ENCODE measurements around the gene CPN1.

CPN1 gene

GRCh38 chr10:100075426-100076220 lies 6.0 kb downstream of the CPN1 start:
- no peak overlapping the region for H3K4me2 ChIP-seq (ENCODE audit: low read length)
- H3K27me3 ChIP-seq (ENCODE audit: control insufficient read depth, insufficient read depth, low read length), result peaks cover 24% of the 10 kb centered on the region
- H3K36me3 ChIP-seq (ENCODE audit: insufficient read depth, low read length), result no peaks in the 10 kb centered on the region
- no peak overlapping the region for H3K9ac ChIP-seq (ENCODE audit: low read depth, low read length)
- H3K4me1 ChIP-seq (ENCODE audit: control insufficient read depth, insufficient read depth, low read length), result no peaks in the 10 kb centered on the region
- no peaks in the 10 kb centered on the region for H3K9me3 ChIP-seq (replicated peaks; ENCODE audit: low read length)
- no peak overlapping the region for H3K4me3 ChIP-seq (ENCODE audit: low read length)

GRCh38 chr10:100072514-100072913 lies 9.2 kb downstream of the CPN1 start:
- no peaks in the 10 kb centered on the region for H3K4me1 ChIP-seq (ENCODE audit: control insufficient read depth, insufficient read depth, low read length)
- peaks cover 13% of the 10 kb centered on the region for H3K27me3 ChIP-seq (ENCODE audit: control insufficient read depth, insufficient read depth, low read length)
- no peak overlapping the region for H3K4me3 ChIP-seq (ENCODE audit: low read length)

GRCh38 chr10:100071529-100071928 lies 10.1 kb downstream of the CPN1 start:
- Histone ChIP-seq H3K4me2 (ENCODE audit: low read length) (no peak overlapping the region), H3K9ac (ENCODE audit: low read depth, low read length) (no peak overlapping the region), H3K36me3 (ENCODE audit: insufficient read depth, low read length) (no peaks in the 10 kb centered on the region), H3K27me3 (ENCODE audit: control insufficient read depth, insufficient read depth, low read length) (peaks cover 14% of the 10 kb centered on the region), H3K4me1 (ENCODE audit: control insufficient read depth, insufficient read depth, low read length) (no peaks in the 10 kb centered on the region), H3K9me3 (replicated peaks; ENCODE audit: low read length) (no peaks in the 10 kb centered on the region), H3K4me3 (ENCODE audit: low read length) (no peak overlapping the region)

More at GRCh38 chr10:100072514-100072913, 9.2 kb downstream of the CPN1 start:
- no peak overlapping the region for H3K9ac ChIP-seq (ENCODE audit: low read depth, low read length)
- no peaks in the 10 kb centered on the region for H3K9me3 ChIP-seq (replicated peaks; ENCODE audit: low read length)
- H3K4me2 ChIP-seq (ENCODE audit: low read length), result no peak overlapping the region
- no peaks in the 10 kb centered on the region for H3K36me3 ChIP-seq (ENCODE audit: insufficient read depth, low read length)

GRCh38 chr10:100067466-100067865 lies 14.2 kb downstream of the CPN1 start:
- no peaks in the 10 kb centered on the region for H3K4me1 ChIP-seq (ENCODE audit: control insufficient read depth, insufficient read depth, low read length)
- no peak overlapping the region for H3K4me3 ChIP-seq (ENCODE audit: low read length)
- H3K9me3 ChIP-seq (replicated peaks; ENCODE audit: low read length), result no peaks in the 10 kb centered on the region
- H3K4me2 ChIP-seq (ENCODE audit: low read length), result no peak overlapping the region
- no peaks in the 10 kb centered on the region for H3K36me3 ChIP-seq (ENCODE audit: insufficient read depth, low read length)
- peaks cover 11% of the 10 kb centered on the region for H3K27me3 ChIP-seq (ENCODE audit: control insufficient read depth, insufficient read depth, low read length)
- no peak overlapping the region for H3K9ac ChIP-seq (ENCODE audit: low read depth, low read length)

GRCh38 chr10:100065084-100065660 lies 16.5 kb downstream of the CPN1 start:
- Histone ChIP-seq H3K9me3 (replicated peaks; ENCODE audit: low read length) (no peaks in the 10 kb centered on the region), H3K4me1 (ENCODE audit: control insufficient read depth, insufficient read depth, low read length) (no peaks in the 10 kb centered on the region), H3K9ac (ENCODE audit: low read depth, low read length) (no peak overlapping the region), H3K36me3 (ENCODE audit: insufficient read depth, low read length) (no peaks in the 10 kb centered on the region), H3K27me3 (ENCODE audit: control insufficient read depth, insufficient read depth, low read length) (peaks cover 14% of the 10 kb centered on the region), H3K4me2 (ENCODE audit: low read length) (no peak overlapping the region), H3K4me3 (ENCODE audit: low read length) (no peak overlapping the region)

GRCh38 chr10:100061401-100061800 lies 20.3 kb downstream of the CPN1 start:
- H3K4me3 ChIP-seq (ENCODE audit: low read length), result no peak overlapping the region
- no peak overlapping the region for H3K9ac ChIP-seq (ENCODE audit: low read depth, low read length)
- no peaks in the 10 kb centered on the region for H3K4me1 ChIP-seq (ENCODE audit: control insufficient read depth, insufficient read depth, low read length)
- no peak overlapping the region for H3K4me2 ChIP-seq (ENCODE audit: low read length)
- H3K27me3 ChIP-seq (ENCODE audit: control insufficient read depth, insufficient read depth, low read length), result peaks cover 18% of the 10 kb centered on the region
- H3K9me3 ChIP-seq (replicated peaks; ENCODE audit: low read length), result no peaks in the 10 kb centered on the region
- no peaks in the 10 kb centered on the region for H3K36me3 ChIP-seq (ENCODE audit: insufficient read depth, low read length)

- Histone ChIP-seq H3K36me3 (ENCODE audit: insufficient read depth, low read length) (no peaks in the 10 kb centered on the region), H3K4me3 (ENCODE audit: low read length) (no peak overlapping the region), H3K4me1 (ENCODE audit: control insufficient read depth, insufficient read depth, low read length) (no peaks in the 10 kb centered on the region), H3K4me2 (ENCODE audit: low read length) (no peak overlapping the region), H3K9ac (ENCODE audit: low read depth, low read length) (no peak overlapping the region), H3K27me3 (ENCODE audit: control insufficient read depth, insufficient read depth, low read length) (peaks cover 26% of the 10 kb centered on the region), H3K9me3 (replicated peaks; ENCODE audit: low read length) (no peaks in the 10 kb centered on the region)
Measured at GRCh38 chr10:100057948-100058347, 23.7 kb downstream of the CPN1 start.

GRCh38 chr10:100053686-100054460 lies 27.8 kb downstream of the CPN1 start:
- peaks cover 26% of the 10 kb centered on the region for H3K27me3 ChIP-seq (ENCODE audit: control insufficient read depth, insufficient read depth, low read length)
- H3K36me3 ChIP-seq (ENCODE audit: insufficient read depth, low read length), result no peaks in the 10 kb centered on the region
- H3K4me2 ChIP-seq (ENCODE audit: low read length), result no peak overlapping the region
- no peak overlapping the region for H3K4me3 ChIP-seq (ENCODE audit: low read length)
- H3K9me3 ChIP-seq (replicated peaks; ENCODE audit: low read length), result no peaks in the 10 kb centered on the region
- no peaks in the 10 kb centered on the region for H3K4me1 ChIP-seq (ENCODE audit: control insufficient read depth, insufficient read depth, low read length)
- H3K9ac ChIP-seq (ENCODE audit: low read depth, low read length), result no peak overlapping the region

GRCh38 chr10:100046021-100046486 lies 35.6 kb downstream of the CPN1 start:
- no peak overlapping the region for H3K4me2 ChIP-seq (ENCODE audit: low read length)
- peak overlapping the region; percentile 33 for H3K9ac ChIP-seq (ENCODE audit: low read depth, low read length)
- no peaks in the 10 kb centered on the region for H3K9me3 ChIP-seq (replicated peaks; ENCODE audit: low read length)
- H3K27me3 ChIP-seq (ENCODE audit: control insufficient read depth, insufficient read depth, low read length), result no peaks in the 10 kb centered on the region
- H3K36me3 ChIP-seq (ENCODE audit: insufficient read depth, low read length), result no peaks in the 10 kb centered on the region
- no peak overlapping the region for H3K4me3 ChIP-seq (ENCODE audit: low read length)
- H3K4me1 ChIP-seq (ENCODE audit: control insufficient read depth, insufficient read depth, low read length), result peaks cover 18% of the 10 kb centered on the region

- Histone ChIP-seq H3K4me1 (ENCODE audit: control insufficient read depth, insufficient read depth, low read length) (peaks cover 18% of the 10 kb centered on the region), H3K9me3 (replicated peaks; ENCODE audit: low read length) (no peaks in the 10 kb centered on the region), H3K27me3 (ENCODE audit: control insufficient read depth, insufficient read depth, low read length) (no peaks in the 10 kb centered on the region), H3K9ac (ENCODE audit: low read depth, low read length) (peak overlapping the region; percentile 33), H3K36me3 (ENCODE audit: insufficient read depth, low read length) (no peaks in the 10 kb centered on the region), H3K4me3 (ENCODE audit: low read length) (no peak overlapping the region), H3K4me2 (ENCODE audit: low read length) (no peak overlapping the region)
Measured at GRCh38 chr10:100045592-100045991, 36.1 kb downstream of the CPN1 start.

GRCh38 chr10:100043796-100044195 lies 37.9 kb downstream of the CPN1 start:
- Histone ChIP-seq H3K9me3 (replicated peaks; ENCODE audit: low read length) (no peaks in the 10 kb centered on the region), H3K27me3 (ENCODE audit: control insufficient read depth, insufficient read depth, low read length) (no peaks in the 10 kb centered on the region), H3K4me3 (ENCODE audit: low read length) (no peak overlapping the region), H3K36me3 (ENCODE audit: insufficient read depth, low read length) (no peaks in the 10 kb centered on the region), H3K9ac (ENCODE audit: low read depth, low read length) (no peak overlapping the region), H3K4me1 (ENCODE audit: control insufficient read depth, insufficient read depth, low read length) (peaks cover 18% of the 10 kb centered on the region), H3K4me2 (ENCODE audit: low read length) (no peak overlapping the region)
